ENCODE data around the gene ACAD11.

ACAD11 gene
- total RNA-seq: 5.1 to 7.9 (median 6.5) reads per million in 4 donors

GRCh38 chr3:132659365-132660051 lies at the start of gene ACAD11:
Gene ACAD11, minus strand, starts transcription at chr3:132659809. Its CDS starts 58 bp downstream, at chr3:132659751.
- DNase-seq: peak in 4 of 5 donors; percentile 11 to 35 (median 12)

- no peak for DNase-seq
Observed at GRCh38 chr3:132703733-132704132, 44.1 kb upstream of the ACAD11 start.

- DNase-seq: no peak
Observed at GRCh38 chr3:132695422-132695821, 35.8 kb upstream of the ACAD11 start.

GRCh38 chr3:132694991-132695390 lies 35.4 kb upstream of the ACAD11 start:
- DNase-seq: no peak

GRCh38 chr3:132690040-132690439 lies 30.4 kb upstream of the ACAD11 start:
- DNase-seq: no peak

- DNase-seq: no peak
Observed at GRCh38 chr3:132682201-132682600, 22.6 kb upstream of the ACAD11 start.

GRCh38 chr3:132681421-132681820 lies 21.8 kb upstream of the ACAD11 start:
- DNase-seq: no peak

GRCh38 chr3:132679911-132680310 lies 20.3 kb upstream of the ACAD11 start:
- DNase-seq: no peak

GRCh38 chr3:132675408-132675807 lies 15.8 kb upstream of the ACAD11 start:
- DNase-seq: no peak

GRCh38 chr3:132669256-132669777 lies 9.7 kb upstream of the ACAD11 start:
- DNase-seq: no peak

- DNase-seq: no peak
Observed at GRCh38 chr3:132665230-132665745, 5.7 kb upstream of the ACAD11 start.

- no peak for DNase-seq
Observed at GRCh38 chr3:132662212-132662611, 2.6 kb upstream of the ACAD11 start.

- DNase-seq: no peak
Observed at GRCh38 chr3:132661101-132661500, 1.5 kb upstream of the ACAD11 start.

- DNase-seq: no peak
Observed at GRCh38 chr3:132660811-132661070, 1.1 kb upstream of the ACAD11 start.

GRCh38 chr3:132660052-132660810 lies 622 bp upstream of the ACAD11 start, which contains the start of gene UBA5:
Gene UBA5, plus strand, starts transcription at chr3:132660329. Its CDS starts 209 bp downstream, at chr3:132660538.
- DNase-seq: peak; percentile 41 to 78 (median 60)

- DNase-seq: no peak
Observed at GRCh38 chr3:132659000-132659364, 627 bp downstream of the ACAD11 start.

- DNase-seq: no peak
Observed at GRCh38 chr3:132657869-132658747, 1.5 kb downstream of the ACAD11 start.

GRCh38 chr3:132655471-132655870 lies 4.1 kb downstream of the ACAD11 start:
- DNase-seq: no peak

- no peak for DNase-seq
Observed at GRCh38 chr3:132654721-132655120, 4.9 kb downstream of the ACAD11 start.

GRCh38 chr3:132654190-132654589 lies 5.4 kb downstream of the ACAD11 start:
- DNase-seq: no peak

GRCh38 chr3:132652640-132653270 lies 6.9 kb downstream of the ACAD11 start:
- no peak for DNase-seq

- no peak for DNase-seq
Observed at GRCh38 chr3:132650153-132650552, 9.5 kb downstream of the ACAD11 start.
